Myocyte (in vitro differentiated cells): Measurements from ENCODE around the gene ABHD13. TPM values are rescaled to one million over a fixed set of nuclear protein-coding genes. Genes with fewer than 3 reads are reported as not detected.

ENCODE experiments used
- DNase-seq: peaks from one replicate; pipeline ENCODE4 v3.0.0-alpha.2; 2012; ENCODE audit warnings: low read depth
- total RNA-seq: library from RNA; depleted of rRNA; stranded (reverse); fragments of >200 nt; gene quantifications from 2 replicates; pipeline ENCODE4 v1.2.3, GENCODE V29; 2014

Gene ABHD13
- total RNA-seq, 1 donor from 2014 or later, result 11.2 TPM

- DNase-seq, result no peak
Observed at GRCh38 chr13:108283110-108283509, 64.9 kb downstream of the ABHD13 start.

Other genes starting within 250 kb of the ABHD13 start
- 18.1 and 21.4 TPM in 2 replicates for gene LIG4, start 2.9 kb upstream of the ABHD13 start, total RNA-seq
- 1.8 and 2.5 TPM in 2 replicates for gene TNFSF13B, start 51.3 kb downstream of the ABHD13 start, total RNA-seq